Vagina (tissue), 2 donors: ENCODE data around the gene PPP4C.

Source experiments
- CTCF ChIP-seq, 3 experiments: fragments of 450-650 bp in 2 of 3; fragments of 200-600 bp in 1 of 3; sonication (generic) in 1 of 3; IDR thresholded peaks; one replicate each; pipeline ENCODE4 v1.5.1; 2017 to 2019; ENCODE audit warnings: antibody characterized with exemption in 3 of 3, mild to moderate bottlenecking in 2 of 3, moderate library complexity in 2 of 3
- POLR2A ChIP-seq, 2 donors: fragments of 450-650 bp; IDR thresholded peaks; one replicate each; pipeline ENCODE4 v1.6.1; 2017; ENCODE audit warnings: antibody characterized with exemption in 2 of 2, mild to moderate bottlenecking in 2 of 2, moderate library complexity in 2 of 2

DNA sequence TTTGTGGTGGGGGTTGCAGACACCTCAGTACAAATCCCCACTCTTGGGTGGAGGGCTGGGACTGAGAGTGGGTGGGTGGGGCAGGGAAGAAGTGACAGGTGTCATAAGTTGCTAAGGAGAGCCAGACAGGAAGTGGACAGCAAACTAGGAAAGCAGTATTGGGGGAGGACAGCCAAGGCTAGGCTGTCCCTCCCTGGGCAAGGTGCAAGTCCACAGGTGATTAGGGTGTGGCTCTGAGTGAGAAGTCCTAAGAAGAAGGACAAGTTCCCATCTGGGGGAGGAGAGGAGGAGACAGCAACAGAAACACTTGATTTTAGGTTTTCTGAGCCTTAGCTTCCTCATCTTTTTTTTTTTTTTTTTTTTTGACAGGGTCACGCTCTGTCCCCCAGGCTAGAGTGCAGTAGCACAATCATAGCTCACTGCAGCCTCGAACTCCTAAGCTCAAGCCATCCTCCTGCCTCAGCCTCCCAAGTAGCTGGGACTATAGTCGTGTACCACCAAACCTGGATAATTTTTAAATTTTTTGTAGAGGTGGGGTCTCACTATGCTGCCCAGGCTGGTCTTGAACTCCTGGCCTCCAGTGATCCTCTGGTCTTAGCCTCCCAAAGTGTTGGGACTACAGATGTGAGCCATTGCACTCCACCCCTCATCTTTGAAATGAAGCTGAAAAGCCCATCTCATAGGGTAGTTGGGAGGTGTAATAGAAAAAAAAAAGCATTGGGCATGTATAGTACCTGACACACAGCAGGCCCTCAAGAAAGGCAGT is 44.7 kb downstream of the PPP4C start:
- TF ChIP-seq CTCF (IDR thresholded peaks at IDR 0.05): no peak
- no peak for TF ChIP-seq POLR2A (IDR thresholded peaks at IDR 0.05)
